HG02610 (cell line): Measurements from ENCODE around the gene MAGEF1.

Experiments used
- ATAC-seq: cut with Tn5 transposase; IDR thresholded peaks from one replicate; pipeline ENCODE4 v1.9.1; 2021; ENCODE audit warnings: mild to moderate bottlenecking, moderate library complexity; ENCODE audit not compliant: unreplicated experiment

Gene MAGEF1

GRCh38 chr3:184725176-184725719, 13.4 kb upstream of the MAGEF1 start:
- ATAC-seq = no peak

- ATAC-seq = no peak
These were observed 12.8 kb upstream of the MAGEF1 start for GRCh38 chr3:184724699-184725098.

GRCh38 chr3:184719709-184720108, 7.8 kb upstream of the MAGEF1 start:
- no peak for ATAC-seq

GRCh38 chr3:184718431-184718830, 6.6 kb upstream of the MAGEF1 start:
- ATAC-seq = no peak

- ATAC-seq = no peak
These were observed 5.6 kb upstream of the MAGEF1 start for GRCh38 chr3:184717399-184717983.

GRCh38 chr3:184716622-184717398, 4.9 kb upstream of the MAGEF1 start:
- ATAC-seq = no peak

GRCh38 chr3:184715943-184716621, 4.2 kb upstream of the MAGEF1 start:
- no peak for ATAC-seq

GRCh38 chr3:184713521-184713920, 1.7 kb upstream of the MAGEF1 start:
- no peak for ATAC-seq

- ATAC-seq = no peak
These were observed 1.1 kb upstream of the MAGEF1 start for GRCh38 chr3:184713040-184713355.

GRCh38 chr3:184712248-184713039, 580 bp upstream of the MAGEF1 start:
- ATAC-seq = peak; percentile 12

GRCh38 chr3:184710870-184711492, 883 bp downstream of the MAGEF1 start:
- peak; percentile 41 for ATAC-seq

- ATAC-seq = no peak
These were observed 8.2 kb downstream of the MAGEF1 start for GRCh38 chr3:184703657-184704056.

- no peak for ATAC-seq
These were observed 11.1 kb downstream of the MAGEF1 start for GRCh38 chr3:184700759-184701158.

- ATAC-seq = no peak
These were observed 14.0 kb downstream of the MAGEF1 start for GRCh38 chr3:184697845-184698244.

- ATAC-seq = no peak
These were observed 15.2 kb downstream of the MAGEF1 start for GRCh38 chr3:184696697-184697096.

GRCh38 chr3:184694716-184695115, 17.1 kb downstream of the MAGEF1 start:
- ATAC-seq = no peak

GRCh38 chr3:184694133-184694665, 17.7 kb downstream of the MAGEF1 start:
- ATAC-seq = no peak

GRCh38 chr3:184693011-184693975, 18.6 kb downstream of the MAGEF1 start:
- no peak for ATAC-seq
